ENCODE data around the gene COL11A2.

- TF ChIP-seq, protein P1, sequence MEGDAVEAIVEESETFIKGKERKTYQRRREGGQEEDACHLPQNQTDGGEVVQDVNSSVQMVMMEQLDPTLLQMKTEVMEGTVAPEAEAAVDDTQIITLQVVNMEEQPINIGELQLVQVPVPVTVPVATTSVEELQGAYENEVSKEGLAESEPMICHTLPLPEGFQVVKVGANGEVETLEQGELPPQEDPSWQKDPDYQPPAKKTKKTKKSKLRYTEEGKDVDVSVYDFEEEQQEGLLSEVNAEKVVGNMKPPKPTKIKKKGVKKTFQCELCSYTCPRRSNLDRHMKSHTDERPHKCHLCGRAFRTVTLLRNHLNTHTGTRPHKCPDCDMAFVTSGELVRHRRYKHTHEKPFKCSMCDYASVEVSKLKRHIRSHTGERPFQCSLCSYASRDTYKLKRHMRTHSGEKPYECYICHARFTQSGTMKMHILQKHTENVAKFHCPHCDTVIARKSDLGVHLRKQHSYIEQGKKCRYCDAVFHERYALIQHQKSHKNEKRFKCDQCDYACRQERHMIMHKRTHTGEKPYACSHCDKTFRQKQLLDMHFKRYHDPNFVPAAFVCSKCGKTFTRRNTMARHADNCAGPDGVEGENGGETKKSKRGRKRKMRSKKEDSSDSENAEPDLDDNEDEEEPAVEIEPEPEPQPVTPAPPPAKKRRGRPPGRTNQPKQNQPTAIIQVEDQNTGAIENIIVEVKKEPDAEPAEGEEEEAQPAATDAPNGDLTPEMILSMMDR (IDR thresholded peaks at IDR 0.05) = no peak
- TF ChIP-seq POLR2A (IDR thresholded peaks at IDR 0.05) = no peak
These were observed 28.7 kb downstream of the COL11A2 start for GRCh38 chr6:33163540-33163939.
